Epithelial cell of esophagus (primary cell): ENCODE results near the gene ACYP1.
A peak's percentile ranks its signal among the peaks of the same experiment; 100 is the strongest.

ENCODE experiments used
- DNase-seq: peaks from one replicate; pipeline ENCODE4 v3.0.0; 2010; ENCODE audit warnings: low read depth
- H3K4me3 ChIP-seq: 2 replicates; pipeline ENCODE4 v1.5.1; 2011; ENCODE audit warnings: mild to moderate bottlenecking, low read length, control low read depth
- CTCF ChIP-seq: IDR thresholded peaks from 2 replicates; pipeline ENCODE4 v1.5.1; 2011; ENCODE audit warnings: low read depth, mild to moderate bottlenecking, low read length, control low read depth, inconsistent platforms; ENCODE audit not compliant: insufficient read depth; ENCODE audit errors: missing control alignments

ACYP1 gene

DNA sequence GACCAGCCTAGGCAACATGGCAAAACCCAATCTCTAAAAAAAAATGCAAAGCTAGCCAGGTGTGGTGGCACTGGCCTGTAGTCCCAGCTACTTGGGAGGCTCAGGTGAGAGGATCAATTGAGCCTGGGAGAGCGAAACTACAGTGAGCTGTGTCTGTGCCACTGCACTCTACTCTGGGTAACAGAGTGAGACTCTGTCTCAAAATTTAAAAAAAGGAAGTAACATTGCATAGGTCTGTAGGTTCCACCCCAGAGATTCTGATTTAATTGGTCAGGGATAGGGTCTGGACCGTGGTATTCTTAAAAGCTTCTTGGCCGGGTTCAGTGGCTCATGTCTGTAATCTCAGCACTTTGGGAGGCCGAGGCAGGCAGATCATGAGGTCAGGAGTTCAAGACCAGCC, 31.9 kb upstream of the ACYP1 start:
- no peak overlapping the region for H3K4me3 ChIP-seq
- no peak for TF ChIP-seq CTCF
- no peak for DNase-seq

DNA sequence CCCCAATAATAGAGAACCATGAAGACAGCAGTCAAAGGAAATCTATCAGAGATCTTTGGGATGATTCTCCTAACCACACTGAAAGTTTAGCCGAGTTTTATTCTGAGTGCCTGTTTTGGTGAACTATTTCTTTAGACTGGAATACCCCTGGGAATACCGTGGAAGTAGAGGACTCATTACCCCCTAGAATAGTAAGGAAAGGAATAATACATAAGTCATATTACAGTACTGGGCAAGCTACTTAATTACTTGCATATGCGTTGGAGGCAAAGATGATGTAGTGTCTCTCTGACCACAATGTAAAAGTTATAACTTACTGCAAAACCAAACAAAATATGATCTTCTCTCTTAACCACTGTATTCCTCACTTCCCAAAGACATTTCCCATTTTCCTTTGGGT, 31.1 kb upstream of the ACYP1 start:
- no peak overlapping the region for H3K4me3 ChIP-seq
- TF ChIP-seq CTCF = no peak
- DNase-seq = no peak

DNA sequence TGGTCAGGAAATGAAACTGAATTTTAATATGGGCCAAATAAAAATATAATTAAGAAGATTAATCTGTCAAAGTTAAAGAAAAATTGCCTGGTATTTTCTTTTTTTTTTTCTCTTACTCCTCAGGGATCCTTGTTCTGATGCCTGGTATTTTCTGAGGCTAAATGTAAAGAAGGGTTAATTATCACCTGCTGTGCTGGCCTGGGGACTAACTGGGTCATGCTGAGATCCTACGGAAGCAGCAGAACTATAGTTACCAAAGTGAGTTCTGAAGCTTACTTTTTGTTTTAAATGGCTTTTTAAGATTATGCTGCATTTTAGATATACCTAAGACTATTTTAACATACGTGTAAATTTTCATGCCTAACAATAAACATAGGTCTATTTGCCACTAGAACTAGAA, 28.9 kb upstream of the ACYP1 start:
- no peak overlapping the region for H3K4me3 ChIP-seq
- no peak for TF ChIP-seq CTCF
- no peak for DNase-seq

- TF ChIP-seq CTCF = no peak
- no peak for DNase-seq
- H3K4me3 ChIP-seq = no peak overlapping the region
Observed at GRCh38 chr14:75091251-75091650, 27.4 kb upstream of the ACYP1 start.

DNA sequence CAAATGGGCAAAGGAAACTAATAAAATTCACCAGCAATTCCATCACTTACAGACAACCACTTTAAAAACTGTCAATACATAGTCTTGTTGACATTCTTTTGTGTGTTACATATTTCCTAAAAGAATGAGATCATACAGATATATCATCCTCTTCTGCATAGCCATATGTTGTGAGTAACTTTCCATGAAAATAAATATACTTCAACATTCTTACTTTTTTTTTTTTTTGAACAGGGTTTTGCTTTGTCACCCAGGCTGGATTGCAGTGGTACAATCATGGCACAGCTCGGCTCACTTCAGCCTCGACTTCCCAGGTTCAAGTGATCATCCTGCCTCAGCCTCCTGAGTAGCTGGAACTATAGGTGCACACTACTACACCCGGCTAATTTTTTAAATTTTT, 26.5 kb upstream of the ACYP1 start:
- H3K4me3 ChIP-seq = no peak overlapping the region
- no peak for TF ChIP-seq CTCF
- no peak for DNase-seq

- peak; percentile 86 for TF ChIP-seq CTCF
- H3K4me3 ChIP-seq = no peak overlapping the region
- DNase-seq = peak; percentile 71
Observed at GRCh38 chr14:75088566-75089373, 24.9 kb upstream of the ACYP1 start.

DNA sequence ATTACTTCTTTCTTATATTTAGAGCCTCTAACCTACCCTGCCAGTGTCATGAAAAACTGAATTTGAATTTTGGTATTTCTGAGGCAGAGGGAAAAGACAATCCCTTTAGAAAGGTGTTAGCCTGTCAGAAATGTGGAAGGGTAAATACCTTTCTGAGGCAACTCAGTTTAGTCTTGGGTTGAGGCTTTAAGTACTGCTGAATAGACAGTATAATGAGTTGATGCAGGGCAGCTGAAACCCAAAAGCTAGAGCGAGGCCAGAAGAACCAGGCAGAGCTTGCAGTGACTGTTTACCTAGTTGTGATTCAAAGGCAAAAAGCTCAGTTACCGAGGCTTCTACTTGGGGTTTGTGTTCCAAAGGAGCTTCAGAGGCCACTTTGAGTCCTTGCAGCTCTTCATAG, 24.3 kb upstream of the ACYP1 start:
- no peak for DNase-seq
- H3K4me3 ChIP-seq = no peak overlapping the region
- no peak for TF ChIP-seq CTCF
